ENCODE results near the gene MLPH. TPM values are rescaled to one million over a fixed set of nuclear protein-coding genes. Genes with fewer than 3 reads are reported as not detected.
"Not testable (repeated sequence)": the region's sequence is repeated elsewhere in the genome, so short reads cannot be mapped to it uniquely, and the experiment has no call there.

Gene MLPH
- total RNA-seq, 2 experiments from 2014 or later, result not detected

- ChIA-PET CTCF (interaction anchor here (0.7 to 2.7 kb wide), 11 partner anchors 10 to 193 kb away, joined by 3 to 15 read pairs (median 4); no protein-coding TSS in a partner anchor), POLR2A (interaction anchor here (0.7 to 1.4 kb wide), 2 partner anchors 69 to 92 kb away, joined by 3 to 5 read pairs; no protein-coding TSS in a partner anchor)
Measured at GRCh38 chr2:237581751-237582746, 95.0 kb downstream of the MLPH start.

- ChIA-PET CTCF (interaction anchor here (1.2 to 1.7 kb wide), 2 partner anchors 9 to 12 kb away, joined by 4 to 10 read pairs; no protein-coding TSS in a partner anchor), POLR2A (no interaction called here)
Measured at GRCh38 chr2:237583385-237584295, 96.6 kb downstream of the MLPH start.

GRCh38 chr2:237585590-237586221, 98.7 kb downstream of the MLPH start:
- CTCF ChIA-PET, result interaction anchor here (0.6 to 2.0 kb wide), 4 partner anchors 14 to 155 kb away, joined by 3 to 8 read pairs (median 3); no protein-coding TSS in a partner anchor
- POLR2A ChIA-PET, result interaction anchor here (0.6 kb wide), 1 partner anchor 85 kb away, joined by 3 read pairs; no protein-coding TSS in a partner anchor

GRCh38 chr2:237588044-237588696, 101.1 kb downstream of the MLPH start:
- POLR2A ChIA-PET, result no interaction called here
- CTCF ChIA-PET, result no interaction called here

- ChIA-PET POLR2A (no interaction called here), CTCF (interaction anchor here (0.6 kb wide), 1 partner anchor 556 kb away, joined by 4 read pairs; no protein-coding TSS in a partner anchor)
Measured at GRCh38 chr2:237590272-237591140, 103.5 kb downstream of the MLPH start, which contains the start of gene RAB17. Gene RAB17, minus strand, starts transcription at chr2:237590734. Its CDS starts 4,580 bp downstream, at chr2:237586154.

GRCh38 chr2:237591141-237591881, 104.3 kb downstream of the MLPH start:
- ChIA-PET CTCF (interaction anchor here (0.6 kb wide), 1 partner anchor 555 kb away, joined by 4 read pairs; no protein-coding TSS in a partner anchor), POLR2A (no interaction called here)

- POLR2A ChIA-PET, result no interaction called here
- CTCF ChIA-PET, result interaction anchor here (0.5 to 1.7 kb wide), 5 partner anchors 9 to 647 kb away, joined by 3 to 5 read pairs (median 4); no protein-coding TSS in a partner anchor
Measured at GRCh38 chr2:237592425-237592980, 105.5 kb downstream of the MLPH start.

GRCh38 chr2:237593036-237593435, 106.0 kb downstream of the MLPH start:
- ChIA-PET POLR2A (no interaction called here), CTCF (interaction anchor here (0.5 to 1.7 kb wide), 3 partner anchors 12 to 80 kb away, joined by 3 to 5 read pairs (median 4); no protein-coding TSS in a partner anchor)

- ChIA-PET POLR2A (no interaction called here), CTCF (interaction anchor here (1.5 to 1.7 kb wide), 2 partner anchors 12 to 81 kb away, joined by 4 to 5 read pairs; no protein-coding TSS in a partner anchor)
Measured at GRCh38 chr2:237593596-237594320, 106.7 kb downstream of the MLPH start.

GRCh38 chr2:237594514-237594871, 107.4 kb downstream of the MLPH start:
- ChIA-PET POLR2A (no interaction called here), CTCF (no interaction called here)

GRCh38 chr2:237595829-237596519, 108.9 kb downstream of the MLPH start:
- POLR2A ChIA-PET, CTCF ChIA-PET: not testable (repeated sequence)

- ChIA-PET POLR2A (no interaction called here), CTCF (no interaction called here)
Measured at GRCh38 chr2:237596520-237597195, 109.6 kb downstream of the MLPH start.

GRCh38 chr2:237597196-237598145, 110.4 kb downstream of the MLPH start:
- CTCF ChIA-PET, result no interaction called here
- POLR2A ChIA-PET, result no interaction called here

Measured in activated CD8-positive, alpha-beta memory T cell treated with anti-CD3 and anti-CD28 coated beads for 36 hours (primary cell).